HL-60 (cell line): ENCODE data around the gene P2RY6.

Experiments used
- POLR2AphosphoS5 ChIP-seq: IDR thresholded peaks from 2 replicates; pipeline ENCODE4 v1.6.1; 2012; ENCODE audit warnings: low read depth
- REST ChIP-seq: IDR thresholded peaks from 2 replicates; pipeline ENCODE4 v1.6.1; 2012; ENCODE audit warnings: low read depth; ENCODE audit not compliant: insufficient replicate concordance
- SPI1 ChIP-seq: IDR thresholded peaks from 2 replicates; pipeline ENCODE4 v1.6.1; 2012; ENCODE audit warnings: low read depth, mild to moderate bottlenecking, borderline replicate concordance
- TF ChIP-seq, protein P1 (sequence below): IDR thresholded peaks from one replicate; pipeline ENCODE4 v1.5.1; 2011; ENCODE audit warnings: low read length, control low read depth, inconsistent platforms; ENCODE audit not compliant: insufficient read depth

- TF ChIP-seq, protein P1, sequence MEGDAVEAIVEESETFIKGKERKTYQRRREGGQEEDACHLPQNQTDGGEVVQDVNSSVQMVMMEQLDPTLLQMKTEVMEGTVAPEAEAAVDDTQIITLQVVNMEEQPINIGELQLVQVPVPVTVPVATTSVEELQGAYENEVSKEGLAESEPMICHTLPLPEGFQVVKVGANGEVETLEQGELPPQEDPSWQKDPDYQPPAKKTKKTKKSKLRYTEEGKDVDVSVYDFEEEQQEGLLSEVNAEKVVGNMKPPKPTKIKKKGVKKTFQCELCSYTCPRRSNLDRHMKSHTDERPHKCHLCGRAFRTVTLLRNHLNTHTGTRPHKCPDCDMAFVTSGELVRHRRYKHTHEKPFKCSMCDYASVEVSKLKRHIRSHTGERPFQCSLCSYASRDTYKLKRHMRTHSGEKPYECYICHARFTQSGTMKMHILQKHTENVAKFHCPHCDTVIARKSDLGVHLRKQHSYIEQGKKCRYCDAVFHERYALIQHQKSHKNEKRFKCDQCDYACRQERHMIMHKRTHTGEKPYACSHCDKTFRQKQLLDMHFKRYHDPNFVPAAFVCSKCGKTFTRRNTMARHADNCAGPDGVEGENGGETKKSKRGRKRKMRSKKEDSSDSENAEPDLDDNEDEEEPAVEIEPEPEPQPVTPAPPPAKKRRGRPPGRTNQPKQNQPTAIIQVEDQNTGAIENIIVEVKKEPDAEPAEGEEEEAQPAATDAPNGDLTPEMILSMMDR: no peak
- TF ChIP-seq REST (no peak), POLR2AphosphoS5 (no peak), SPI1 (no peak)
Measured at GRCh38 chr11:73263640-73264039, 8.5 kb upstream of the P2RY6 start.
